Adrenal gland (tissue), 12 donors: ENCODE results near the gene FNDC4. TPM values are rescaled to one million over a fixed set of nuclear protein-coding genes. Genes with fewer than 3 reads are reported as not detected.

ENCODE experiments used
- polyA plus RNA-seq, 3 donors: library from polyadenylated mRNA; stranded (reverse); fragments of 200-250 nt in 2 of 3; fragments of 350-450 nt in 1 of 3; fragmentation: Illumina TruSeq in 1 of 3; extraction: RNeasy Lipid Tissue Mini Kit (QIAGEN cat#74804) in 1 of 3; gene quantifications; one replicate each; pipeline ENCODE4 v1.2.3, GENCODE V29; 2013 to 2014
- small RNA-seq, 2 donors: library from RNA; depleted of rRNA; stranded (forward); fragments of <200 nt; gene quantifications; one replicate each; pipeline ENCODE3, GENCODE V24; 2016
- total RNA-seq, 9 donors: library from RNA; depleted of rRNA in 4 of 9; stranded (reverse); fragments of >200 nt in 4 of 9; fragments of 120-200 nt in 1 of 9; fragmentation: NEBNext Ultra II Directional in 1 of 9; extraction: Animal tissue kit (Norgen Biotek cat#: 25700) in 1 of 9; gene quantifications; one replicate each; pipeline versions ENCODE4 v1.1.0 to v1.2.4, GENCODE V29; 2013 to 2023
- donor health status: healthy with polysubstance abuse.
- donor health status: Bipolar disorder and iron deficiency.
- donor health status: DM: yes; HTN: yes; CAD: no.
- donor health status: DM: no; HTN: no; CAD: no.
- donor health status: DM: no; HTN: no; CAD: no.
- donor health status: DM: yes; HTN: yes; CAD: no.

FNDC4 gene
- total and polyA plus RNA-seq, 12 donors = 35.3 to 331 (median 115) TPM

Small RNA genes within 50 kb of the gene (small RNA-seq; reads per million reads assigned to genes)
- gene RNU6-986P = 0 reads per million in 2 donors

Other genes starting within 250 kb of the FNDC4 start
- 1 to 10 TPM in 8 of 9 donors, not detected in 1; 1.4 to 5.6 (median 3.1) TPM for gene SLC30A3, start 232.2 kb downstream of the FNDC4 start, total RNA-seq
- gene SLC30A3, start 232.2 kb downstream of the FNDC4 start, polyA plus RNA-seq = 1 to 10 TPM in 2 of 3 donors, under 1 TPM in 1; 0.27 to 1.5 (median 1.3) TPM
- 1 to 10 TPM in 3 of 9 donors, under 1 TPM in 3, not detected in 3; 0.14 to 2.0 (median 0.99) TPM for gene DNAJC5G, start 219.8 kb downstream of the FNDC4 start, total RNA-seq
- 1 to 10 TPM in 1 of 3 donors, under 1 TPM in 1, not detected in 1; 0.88 to 2.9 TPM for gene DNAJC5G, start 219.8 kb downstream of the FNDC4 start, polyA plus RNA-seq
- 10 to 100 TPM in 6 of 9 donors, 1 to 10 TPM in 3; 1.2 to 27.7 (median 12.7) TPM for gene TRIM54, start 212.8 kb downstream of the FNDC4 start, total RNA-seq
- gene TRIM54, start 212.8 kb downstream of the FNDC4 start, polyA plus RNA-seq = 10 to 100 TPM in 2 of 3 donors, 1 to 10 TPM in 1; 2.1 to 47.1 (median 21.1) TPM
- gene UCN, start 186.8 kb downstream of the FNDC4 start, total RNA-seq = 1 to 10 TPM; 2.1 to 7.2 (median 3.9) TPM
- 10 to 100 TPM in 2 of 3 donors, under 1 TPM in 1; 0.42 to 14.9 (median 11.3) TPM for gene UCN, start 186.8 kb downstream of the FNDC4 start, polyA plus RNA-seq
- 100 to 1,000 TPM in 8 of 9 donors, 10 to 100 TPM in 1; 96.8 to 207 (median 146) TPM for gene MPV17, start 172.1 kb downstream of the FNDC4 start, total RNA-seq
- gene MPV17, start 172.1 kb downstream of the FNDC4 start, polyA plus RNA-seq = 100 to 1,000 TPM; 356 to 568 (median 360) TPM
- 10 to 100 TPM; 30.6 to 60.4 (median 47.2) TPM for gene GTF3C2, start 138.4 kb downstream of the FNDC4 start, total RNA-seq
- 10 to 100 TPM; 52.3 to 73.9 (median 60.9) TPM for gene GTF3C2, start 138.4 kb downstream of the FNDC4 start, polyA plus RNA-seq
- 10 to 100 TPM; 34.2 to 51.5 (median 43.2) TPM for gene EIF2B4, start 124.9 kb downstream of the FNDC4 start, total RNA-seq
- gene EIF2B4, start 124.9 kb downstream of the FNDC4 start, polyA plus RNA-seq = 100 to 1,000 TPM in 2 of 3 donors, 10 to 100 TPM in 1; 55.3 to 165 (median 131) TPM
- gene SNX17, start 124.6 kb downstream of the FNDC4 start, total RNA-seq = 100 to 1,000 TPM; 119 to 174 (median 130) TPM
- 10 to 100 TPM; 66.8 to 89.0 (median 79.0) TPM for gene SNX17, start 124.6 kb downstream of the FNDC4 start, polyA plus RNA-seq
- gene ZNF513, start 114.5 kb downstream of the FNDC4 start, total RNA-seq = 10 to 100 TPM in 7 of 9 donors, 1 to 10 TPM in 2; 3.1 to 29.2 (median 15.6) TPM
- gene ZNF513, start 114.5 kb downstream of the FNDC4 start, polyA plus RNA-seq = 10 to 100 TPM in 2 of 3 donors, 1 to 10 TPM in 1; 6.1 to 83.7 (median 72.5) TPM
- gene PPM1G, start 85.6 kb downstream of the FNDC4 start, total RNA-seq = 10 to 100 TPM; 50.1 to 78.9 (median 60.6) TPM
- 100 to 1,000 TPM in 1 of 3 donors, 10 to 100 TPM in 2; 51.0 to 107 (median 54.7) TPM for gene PPM1G, start 85.6 kb downstream of the FNDC4 start, polyA plus RNA-seq
- 100 to 1,000 TPM in 1 of 9 donors, 10 to 100 TPM in 8; 48.4 to 100 (median 75.4) TPM for gene NRBP1, start 66.6 kb downstream of the FNDC4 start, total RNA-seq
- gene NRBP1, start 66.6 kb downstream of the FNDC4 start, polyA plus RNA-seq = 100 to 1,000 TPM in 1 of 3 donors, 10 to 100 TPM in 2; 52.7 to 126 (median 58.1) TPM
- 1 to 10 TPM; 1.2 to 8.2 (median 4.2) TPM for gene KRTCAP3, start 52.8 kb downstream of the FNDC4 start, total RNA-seq
- 1 to 10 TPM; 1.4 to 6.4 (median 5.4) TPM for gene KRTCAP3, start 52.8 kb downstream of the FNDC4 start, polyA plus RNA-seq
- gene IFT172, start 5.5 kb downstream of the FNDC4 start, total RNA-seq = 10 to 100 TPM in 8 of 9 donors, 1 to 10 TPM in 1; 6.3 to 28.1 (median 15.7) TPM
- 100 to 1,000 TPM in 1 of 3 donors, 10 to 100 TPM in 1, 1 to 10 TPM in 1; 9.8 to 113 (median 75.6) TPM for gene IFT172, start 5.5 kb downstream of the FNDC4 start, polyA plus RNA-seq
- gene GCKR, start 1.6 kb upstream of the FNDC4 start, total RNA-seq = 10 to 100 TPM in 2 of 9 donors, 1 to 10 TPM in 6, under 1 TPM in 1; 0.24 to 24.0 (median 6.3) TPM
- gene GCKR, start 1.6 kb upstream of the FNDC4 start, polyA plus RNA-seq = 10 to 100 TPM in 2 of 3 donors, 1 to 10 TPM in 1; 9.4 to 29.4 (median 17.3) TPM
- 10 to 100 TPM; 16.8 to 82.5 (median 31.0) TPM for gene ZNF512, start 87.8 kb upstream of the FNDC4 start, total RNA-seq
- gene ZNF512, start 87.8 kb upstream of the FNDC4 start, polyA plus RNA-seq = 10 to 100 TPM; 12.8 to 31.0 (median 13.0) TPM
- 10 to 100 TPM in 1 of 9 donors, 1 to 10 TPM in 8; 1.6 to 46.9 (median 3.7) TPM for gene CCDC121, start 133.8 kb upstream of the FNDC4 start, total RNA-seq
- 1 to 10 TPM in 2 of 3 donors, under 1 TPM in 1; 0.51 to 6.4 (median 1.4) TPM for gene CCDC121, start 133.8 kb upstream of the FNDC4 start, polyA plus RNA-seq
- 10 to 100 TPM; 21.6 to 41.3 (median 24.9) TPM for gene GPN1, start 133.8 kb upstream of the FNDC4 start, total RNA-seq
- gene GPN1, start 133.8 kb upstream of the FNDC4 start, polyA plus RNA-seq = 10 to 100 TPM; 10.6 to 44.6 (median 12.8) TPM
- gene SUPT7L, start 168.4 kb upstream of the FNDC4 start, total RNA-seq = 10 to 100 TPM; 16.6 to 48.4 (median 32.0) TPM
- gene SUPT7L, start 168.4 kb upstream of the FNDC4 start, polyA plus RNA-seq = 10 to 100 TPM; 36.8 to 51.4 (median 50.0) TPM
- gene SLC4A1AP, start 168.7 kb upstream of the FNDC4 start, total RNA-seq = 10 to 100 TPM; 14.4 to 36.9 (median 22.4) TPM
- gene SLC4A1AP, start 168.7 kb upstream of the FNDC4 start, polyA plus RNA-seq = 10 to 100 TPM; 13.0 to 41.1 (median 15.0) TPM